Fibroblast of mammary gland (primary cell): ENCODE data around the gene SYT17.
A peak's percentile ranks its signal among the peaks of the same experiment; 100 is the strongest.

Source experiments
- DNase-seq: peaks from one replicate; pipeline ENCODE4 v3.0.0-alpha.2; 2010; ENCODE audit warnings: low read depth
- H3K4me3 ChIP-seq: 2 replicates; pipeline ENCODE4 v1.5.1; 2011; ENCODE audit warnings: low read depth, mild to moderate bottlenecking, low read length, moderate library complexity; ENCODE audit not compliant: control insufficient read depth
- CTCF ChIP-seq: conservative IDR thresholded peaks from 2 replicates; pipeline ENCODE4 v1.5.1; 2011; ENCODE audit warnings: low read depth, low read length, inconsistent platforms; ENCODE audit not compliant: control insufficient read depth, insufficient read depth

The SYT17 gene

DNA sequence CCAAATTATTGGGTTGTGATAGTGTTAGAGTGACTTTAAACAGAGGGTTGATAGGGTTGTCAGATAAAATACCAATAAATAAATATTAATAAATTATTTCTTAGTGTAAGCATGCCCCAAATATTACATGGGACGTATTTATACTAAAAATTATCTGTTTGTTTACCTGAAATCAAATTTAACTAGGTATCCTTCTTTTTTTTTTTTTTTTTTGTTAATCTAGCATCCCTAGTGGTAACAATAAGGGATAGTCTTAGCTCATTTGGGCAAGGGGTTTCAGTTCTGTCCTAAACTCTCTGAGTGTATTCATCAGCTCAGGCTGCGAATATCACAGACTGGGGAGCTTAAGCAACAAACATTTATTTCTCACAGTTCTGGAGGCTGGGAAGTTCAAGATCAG lies 118.8 kb downstream of the SYT17 start:
- TF ChIP-seq CTCF, result no peak
- no peak for DNase-seq

GRCh38 chr16:19287241-19287640 lies 119.2 kb downstream of the SYT17 start:
- no peak for DNase-seq
- no peak overlapping the region for H3K4me3 ChIP-seq
- no peak for TF ChIP-seq CTCF

More for the DNA sequence above, 118.8 kb downstream of the SYT17 start:
- no peak overlapping the region for H3K4me3 ChIP-seq

DNA sequence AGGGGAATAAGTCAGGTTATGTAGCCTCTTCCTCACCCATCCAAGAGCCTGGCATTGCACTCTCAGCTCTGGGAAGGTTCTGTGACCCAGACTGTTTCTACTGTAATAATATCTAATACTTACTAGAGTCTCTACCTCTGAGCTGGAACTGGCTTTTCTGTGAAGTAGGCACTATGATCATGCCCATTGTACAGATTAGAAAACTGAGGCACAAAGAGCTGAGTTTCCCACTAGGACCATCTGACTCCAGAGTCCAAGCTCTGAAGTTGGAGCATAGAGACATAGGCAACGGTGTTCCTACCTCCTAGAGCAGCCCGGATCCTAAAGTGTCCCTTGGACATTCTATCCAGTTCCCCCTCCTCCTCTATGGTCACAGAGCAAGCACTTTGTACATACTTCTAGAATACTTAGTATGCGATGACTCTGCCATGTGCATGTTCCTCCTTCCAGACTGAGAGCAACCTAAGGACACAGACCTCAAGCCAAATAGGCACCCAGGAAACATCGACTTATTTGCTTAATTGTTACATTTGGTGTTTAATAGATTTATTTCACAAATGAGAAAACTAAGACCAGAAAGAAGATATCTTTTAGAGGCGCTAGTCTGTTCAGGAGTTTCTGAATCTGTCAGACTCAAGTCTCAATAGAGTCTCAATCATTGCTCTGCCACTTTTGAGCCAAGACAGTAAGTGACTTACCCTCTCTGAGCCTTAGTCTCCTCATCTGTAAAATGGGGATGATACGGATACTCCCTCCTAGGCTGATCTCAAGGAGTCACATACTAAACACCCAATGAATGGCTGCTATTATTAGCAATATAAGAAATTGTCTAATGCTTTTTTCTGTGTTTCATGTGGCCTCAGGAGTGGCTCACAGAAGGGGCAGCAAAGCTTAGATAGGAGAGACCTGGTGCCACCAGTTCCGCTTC lies 121.1 kb downstream of the SYT17 start:
- no peak overlapping the region for H3K4me3 ChIP-seq
- peak; percentile 2 for DNase-seq
- TF ChIP-seq CTCF, result no peak

DNA sequence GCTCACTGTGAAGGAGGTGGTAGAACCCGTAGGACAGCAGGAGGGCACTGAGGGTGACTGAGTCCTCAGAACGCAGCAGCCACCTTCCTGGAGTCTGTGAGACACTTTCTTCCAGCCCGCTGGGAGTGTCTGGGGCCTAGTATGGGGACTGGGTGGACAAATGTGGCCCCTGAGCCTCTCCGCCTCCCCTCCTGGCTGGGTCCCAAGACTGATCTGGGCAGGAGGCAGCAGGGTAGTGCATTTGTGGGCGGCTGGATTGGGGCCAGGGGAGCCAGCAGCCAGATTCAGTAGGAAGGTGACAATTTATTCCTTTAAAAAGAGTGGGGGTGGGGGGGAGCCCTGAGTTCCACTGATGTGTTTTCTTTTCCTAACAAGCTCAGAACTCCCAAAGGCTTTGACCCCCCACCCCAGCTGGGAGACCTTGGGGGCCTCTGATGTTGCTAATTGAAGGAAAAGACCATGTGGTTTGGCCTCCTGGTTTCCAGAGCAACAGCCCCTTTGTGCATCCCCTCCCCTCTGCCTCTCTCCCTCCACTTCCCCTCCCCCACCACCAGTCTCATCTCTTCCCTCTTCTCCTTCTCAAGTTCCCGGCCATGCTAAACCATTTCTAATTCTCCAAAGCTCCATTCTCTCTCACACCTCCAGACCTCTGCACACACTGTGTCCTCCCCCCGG lies 121.9 kb downstream of the SYT17 start:
- TF ChIP-seq CTCF, result no peak
- no peak overlapping the region for H3K4me3 ChIP-seq
- no peak for DNase-seq

DNA sequence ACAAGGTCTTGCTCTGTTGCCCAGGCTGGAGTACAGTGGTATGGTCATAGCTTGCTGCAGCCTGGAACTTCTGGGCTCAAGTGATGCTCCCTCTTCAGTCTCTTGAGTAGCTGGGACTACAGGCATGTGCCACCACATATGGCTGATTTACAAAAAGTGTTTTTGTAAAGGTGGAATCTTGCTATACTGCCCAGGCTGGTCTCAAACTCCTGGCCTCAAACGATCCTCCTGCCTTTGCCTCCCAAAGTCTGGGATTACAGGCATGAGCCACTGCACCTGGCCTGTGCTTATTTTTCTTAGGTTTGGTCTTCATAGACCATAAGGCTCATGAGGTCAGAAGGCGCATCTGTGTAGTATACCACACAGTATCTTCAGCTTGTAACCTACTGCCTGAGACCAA lies 122.8 kb downstream of the SYT17 start:
- TF ChIP-seq CTCF, result no peak
- no peak overlapping the region for H3K4me3 ChIP-seq
- no peak for DNase-seq

GRCh38 chr16:19291475-19291874 lies 123.4 kb downstream of the SYT17 start:
- peak; percentile 21 for DNase-seq
- no peak for TF ChIP-seq CTCF
- H3K4me3 ChIP-seq, result no peak overlapping the region
